IMR-90 (cell line): Measurements from ENCODE around the gene DYSF. TPM values are rescaled to one million over a fixed set of nuclear protein-coding genes. Genes with fewer than 3 reads are reported as not detected.

ENCODE experiments used
- ATAC-seq: fragments of 200-7000 bp; cut with Tn5 transposase; 2 replicates; pipeline ENCODE4 v1.9.1; 2020; ENCODE audit warnings: low read depth, mild to moderate bottlenecking, moderate library complexity
- BruUV-seq: library from RNA; stranded (reverse); fragments of 400-500 nt; replicated peaks from 2 replicates; lab custom pipeline; 2021; lab: Mats Ljungman, UMichigan
- CTCF ChIA-PET: fragments of 300-600 bp; formaldehyde crosslinking; extraction: SDS; loops from one replicate; lab custom pipeline; 2021; ENCODE audit warnings: antibody characterized with exemption; lab: Yijun Ruan, JAX
- POLR2A ChIA-PET: fragments of 300-600 bp; sonication (Branson Sonifier 250); formaldehyde crosslinking; loops from one replicate; lab custom pipeline; 2022; ENCODE audit warnings: antibody characterized with exemption; ENCODE audit not compliant: unreplicated experiment; lab: Charles Lee
- DNase-seq: peaks from one replicate; pipeline ENCODE4 v3.0.0; 2013
- H2AFZ ChIP-seq: replicated peaks from 2 replicates; pipeline ENCODE3; 2013; ENCODE audit warnings: low read length, mild to moderate bottlenecking; ENCODE audit not compliant: poor library complexity
- H2AK5ac ChIP-seq: 2 replicates; pipeline ENCODE4 v1.6.1; 2013; ENCODE audit warnings: low read depth, low read length, inconsistent platforms
- H2AK9ac ChIP-seq: replicated peaks from 2 replicates; pipeline ENCODE3; 2013; ENCODE audit warnings: mild to moderate bottlenecking, low read depth, low read length, moderate library complexity; ENCODE audit not compliant: poor library complexity
- H2BK120ac ChIP-seq: 2 replicates; pipeline ENCODE4 v1.6.1; 2013; ENCODE audit warnings: low read depth, low read length, inconsistent platforms
- H2BK15ac ChIP-seq: 3 replicates; pipeline ENCODE4 v1.6.1; 2013; ENCODE audit warnings: low read depth, low read length, inconsistent platforms
- H2BK20ac ChIP-seq: 2 replicates; pipeline ENCODE4 v1.6.1; 2013; ENCODE audit warnings: low read depth, mild to moderate bottlenecking, inconsistent platforms, low read length, moderate library complexity
- H2BK5ac ChIP-seq: 2 replicates; pipeline ENCODE4 v1.6.1; 2013; ENCODE audit warnings: mild to moderate bottlenecking, low read depth, low read length, inconsistent platforms; ENCODE audit not compliant: poor library complexity, severe bottlenecking
- H3K14ac ChIP-seq: replicated peaks from 2 replicates; pipeline ENCODE4 v1.6.1; 2013; ENCODE audit warnings: low read depth, low read length, inconsistent platforms
- H3K18ac ChIP-seq: 2 replicates; pipeline ENCODE4 v1.6.1; 2013; ENCODE audit warnings: low read depth, low read length, control low read depth
- H3K23ac ChIP-seq: 2 replicates; pipeline ENCODE4 v1.6.1; 2013; ENCODE audit warnings: low read depth, low read length, inconsistent platforms
- H3K27ac ChIP-seq: 2 replicates; pipeline ENCODE4 v1.5.1; 2013; ENCODE audit warnings: mild to moderate bottlenecking, control low read depth, low read length; ENCODE audit not compliant: insufficient read depth
- H3K27me3 ChIP-seq: 2 replicates; pipeline ENCODE4 v1.6.1; 2013; ENCODE audit warnings: low read length; ENCODE audit not compliant: control insufficient read depth, insufficient read depth
- H3K36me3 ChIP-seq: 2 replicates; pipeline ENCODE4 v1.6.1; 2013; ENCODE audit warnings: low read length, mixed read lengths; ENCODE audit not compliant: control insufficient read depth, insufficient read depth
- H3K4ac ChIP-seq: 2 replicates; pipeline ENCODE4 v1.6.1; 2013; ENCODE audit warnings: low read depth, low read length, inconsistent platforms
- H3K4me1 ChIP-seq: 2 replicates; pipeline ENCODE4 v1.6.1; 2013; ENCODE audit warnings: low read length, mixed read lengths; ENCODE audit not compliant: control insufficient read depth, insufficient read depth
- H3K4me2 ChIP-seq: 2 replicates; pipeline ENCODE4 v1.6.1; 2013; ENCODE audit warnings: low read depth, mild to moderate bottlenecking, control low read depth, low read length, moderate library complexity
- H3K4me3 ChIP-seq: 2 replicates; pipeline ENCODE4 v1.5.1; 2013; ENCODE audit warnings: low read depth, mild to moderate bottlenecking, control low read depth, low read length, moderate library complexity; ENCODE audit not compliant: insufficient read depth
- H3K56ac ChIP-seq: 2 replicates; pipeline ENCODE4 v1.6.1; 2013; ENCODE audit warnings: low read length, inconsistent platforms; ENCODE audit not compliant: insufficient read depth; ENCODE audit errors: extremely low read depth
- H3K79me1 ChIP-seq, 2 experiments: 2 replicates each; pipeline ENCODE4 v1.6.1; 2013; ENCODE audit warnings: low read length in 2 of 2, inconsistent platforms in 1 of 2, low read depth in 1 of 2
- H3K9ac ChIP-seq: 2 replicates; pipeline ENCODE4 v1.6.1; 2013; ENCODE audit warnings: low read depth, low read length, control low read depth
- H3K9me1 ChIP-seq: 2 replicates; pipeline ENCODE4 v1.6.1; 2013; ENCODE audit warnings: low read length, inconsistent platforms; ENCODE audit not compliant: insufficient read depth
- H3K9me3 ChIP-seq: 2 replicates; pipeline ENCODE4 v1.6.1; 2013; ENCODE audit warnings: low read length; ENCODE audit not compliant: control insufficient read depth, insufficient read depth
- H4K20me1 ChIP-seq: 2 replicates; pipeline ENCODE4 v1.6.1; 2013; ENCODE audit warnings: low read length, inconsistent platforms; ENCODE audit not compliant: insufficient read depth
- H4K5ac ChIP-seq: 2 replicates; pipeline ENCODE4 v1.6.1; 2013; ENCODE audit warnings: mild to moderate bottlenecking, low read depth, low read length, control low read depth
- H4K8ac ChIP-seq, 2 experiments: 2 replicates each; pipeline ENCODE4 v1.6.1; 2013; ENCODE audit warnings: low read depth in 2 of 2, low read length in 2 of 2, control low read depth in 1 of 2, inconsistent platforms in 1 of 2
- H4K91ac ChIP-seq: 2 replicates; pipeline ENCODE4 v1.6.1; 2013; ENCODE audit warnings: low read depth, low read length, inconsistent platforms; ENCODE audit not compliant: insufficient read depth
- BHLHE40 ChIP-seq: fragments of 150-350 bp; IDR thresholded peaks from 2 replicates; pipeline ENCODE4 v1.6.1; 2016; ENCODE audit warnings: mild to moderate bottlenecking, low read depth, low read length
- CEBPB ChIP-seq: IDR thresholded peaks from 2 replicates; pipeline ENCODE4 v1.6.1; 2012; ENCODE audit warnings: low read depth, low read length, improper control_type of control experiment
- CHD1 ChIP-seq: IDR thresholded peaks from 2 replicates; pipeline ENCODE4 v1.6.1; 2012; ENCODE audit warnings: low read depth, low read length, improper control_type of control experiment
- FOS ChIP-seq: fragments of 150-350 bp; IDR thresholded peaks from 2 replicates; pipeline ENCODE4 v1.6.1; 2016; ENCODE audit warnings: low read depth, low read length
- MAFK ChIP-seq: IDR thresholded peaks from 2 replicates; pipeline ENCODE4 v1.6.1; 2012; ENCODE audit warnings: low read depth, low read length, improper control_type of control experiment
- MAZ ChIP-seq: IDR thresholded peaks from 2 replicates; pipeline ENCODE4 v1.6.1; 2012; ENCODE audit warnings: low read depth, mild to moderate bottlenecking, low read length, improper control_type of control experiment, moderate library complexity, borderline replicate concordance
- MXI1 ChIP-seq: IDR thresholded peaks from 2 replicates; pipeline ENCODE4 v1.6.1; 2012; ENCODE audit warnings: low read depth, mild to moderate bottlenecking, low read length, moderate library complexity, borderline replicate concordance
- NFE2L2 ChIP-seq: fragments of 150-350 bp; IDR thresholded peaks from 2 replicates; pipeline ENCODE4 v1.6.1; 2016; ENCODE audit warnings: low read depth, mild to moderate bottlenecking, low read length
- POLR2A ChIP-seq: IDR thresholded peaks from 2 replicates; pipeline ENCODE4 v1.6.1; 2012; ENCODE audit warnings: mild to moderate bottlenecking, low read depth, low read length
- RAD21 ChIP-seq: IDR thresholded peaks from 2 replicates; pipeline ENCODE4 v1.6.1; 2012; ENCODE audit warnings: low read length, improper control_type of control experiment
- RCOR1 ChIP-seq: IDR thresholded peaks from 2 replicates; pipeline ENCODE4 v1.6.1; 2012; ENCODE audit warnings: mild to moderate bottlenecking, low read length, improper control_type of control experiment; ENCODE audit not compliant: insufficient replicate concordance
- RFX5 ChIP-seq: IDR thresholded peaks from 2 replicates; pipeline ENCODE4 v1.8.0; 2012; ENCODE audit warnings: low read depth, mild to moderate bottlenecking, low read length, moderate library complexity
- SMC3 ChIP-seq: fragments of 150-350 bp; IDR thresholded peaks from 2 replicates; pipeline ENCODE4 v1.6.1; 2016; ENCODE audit warnings: low read depth, mild to moderate bottlenecking, antibody characterized with exemption, low read length, moderate library complexity
- WGBS, 2 experiments: methylation state at CpG; one replicate each; pipeline versions ENCODE4 v1.1.5 to v1.1.7; 2013; ENCODE audit warnings: missing lambda C conversion rate in 2 of 2; ENCODE audit not compliant: insufficient read length in 1 of 2; ENCODE audit errors: extremely low coverage in 2 of 2; 5-methylcytosine and 5-hydroxymethylcytosine counted together
- dilution Hi-C: fragments of 300-500 bp; cut with HindIII; formaldehyde crosslinking; loops from one replicate; pipeline ENCODE4 v1.14.3; 2018; ENCODE audit warnings: low sequenced_read_pairs; ENCODE audit not compliant: unreplicated experiment
- in situ Hi-C: fragments of 300-500 bp; cut with MboI; formaldehyde crosslinking; loops from 3 replicates; pipeline ENCODE4 v1.14.3; 2019; ENCODE audit warnings: low sequenced_read_pairs, inconsistent platforms, mixed read lengths
- intact Hi-C: fragments of 100-400 bp; cut with micrococcal nuclease; formaldehyde crosslinking; loops from 2 replicates; pipeline ENCODE4 v1.10.0; 2022
- polyA plus RNA-seq, 3 experiments: library from polyadenylated mRNA; depleted of rRNA; stranded (reverse); fragments of >200 nt; gene quantifications; 2 replicates each; pipeline ENCODE4 v1.2.3, GENCODE V29; 2012; ENCODE audit warnings: low replicate concordance in 1 of 3
- total RNA-seq: library from RNA; depleted of rRNA; stranded (reverse); fragments of >200 nt; gene quantifications from 2 replicates; pipeline ENCODE4 v1.2.3, GENCODE V29; 2012
- TF ChIP-seq, protein P1 (sequence below): fragments of 150-350 bp; IDR thresholded peaks from 2 replicates; pipeline ENCODE4 v1.6.1; 2016; ENCODE audit warnings: low read depth, mild to moderate bottlenecking, low read length, moderate library complexity, borderline replicate concordance
- TF ChIP-seq, protein P2 (sequence below): conservative IDR thresholded peaks from 2 replicates; pipeline ENCODE4 v1.5.1; 2012; ENCODE audit warnings: mild to moderate bottlenecking, low read depth, low read length, improper control_type of control experiment

DYSF gene
- total and polyA plus RNA-seq, 2 of the 4 experiments (the other 2 are of a cell fraction) = 0.09 to 0.18 TPM

DNA sequence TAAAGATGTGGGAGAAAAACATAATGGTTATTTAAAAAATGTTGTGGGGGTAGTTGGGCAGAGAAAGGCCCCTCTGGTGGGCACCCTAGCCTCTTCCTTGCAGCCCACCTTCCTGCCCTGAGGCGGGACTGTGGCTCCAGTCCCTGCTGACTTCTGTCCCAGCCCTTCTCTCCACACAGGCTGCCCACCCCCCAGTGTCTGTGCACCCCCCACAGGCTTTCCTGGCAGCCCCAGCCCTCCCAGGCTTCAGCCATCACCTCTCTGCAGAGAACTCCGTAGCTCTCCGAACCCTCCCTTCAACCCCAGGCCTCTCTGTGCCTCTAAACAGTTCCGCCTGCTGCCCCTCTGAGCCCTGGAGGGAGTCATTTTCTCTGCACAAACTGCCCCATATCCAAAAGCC lies 75.4 kb downstream of the DYSF start:
- H3K36me3 ChIP-seq = no peaks in the 10 kb centered on the region

More for the DNA sequence above, 75.4 kb downstream of the DYSF start:
- Histone ChIP-seq H3K9me3 (no peaks in the 10 kb centered on the region), H2BK15ac (no peak overlapping the region), H4K91ac (no peak overlapping the region), H3K4me3 (no peak overlapping the region), H2AK5ac (no peak overlapping the region), H3K79me1 (no peaks in the 10 kb centered on the region), H3K9ac (no peak overlapping the region), H3K27ac (no peak overlapping the region), H3K18ac (no peak overlapping the region), H4K8ac (no peak overlapping the region), H4K5ac (no peak overlapping the region), H4K20me1 (no peaks in the 10 kb centered on the region), H3K4me1 (no peaks in the 10 kb centered on the region), H2AFZ (no peak overlapping the region), H2BK120ac (no peak overlapping the region), H3K23ac (no peak overlapping the region), H3K4me2 (no peak overlapping the region), H2BK20ac (no peak overlapping the region), H3K4ac (no peak overlapping the region), H3K56ac (no peak overlapping the region), H2BK5ac (no peak overlapping the region), H3K14ac (no peak overlapping the region), H3K9me1 (no peaks in the 10 kb centered on the region), H3K27me3 (peaks cover 31% of the 10 kb centered on the region), H2AK9ac (no peak overlapping the region)
- no CpG with 5 or more reads among the region's 4 CpGs for WGBS, 2 experiments
- dilution Hi-C loops = no loop called here
- TF ChIP-seq FOS (no peak), POLR2A (no peak), RFX5 (no peak), NFE2L2 (no peak), SMC3 (no peak), MAZ (no peak), RCOR1 (no peak), CEBPB (no peak), BHLHE40 (no peak), MAFK (no peak), CHD1 (no peak), MXI1 (no peak), RAD21 (no peak)
- TF ChIP-seq, protein P1, sequence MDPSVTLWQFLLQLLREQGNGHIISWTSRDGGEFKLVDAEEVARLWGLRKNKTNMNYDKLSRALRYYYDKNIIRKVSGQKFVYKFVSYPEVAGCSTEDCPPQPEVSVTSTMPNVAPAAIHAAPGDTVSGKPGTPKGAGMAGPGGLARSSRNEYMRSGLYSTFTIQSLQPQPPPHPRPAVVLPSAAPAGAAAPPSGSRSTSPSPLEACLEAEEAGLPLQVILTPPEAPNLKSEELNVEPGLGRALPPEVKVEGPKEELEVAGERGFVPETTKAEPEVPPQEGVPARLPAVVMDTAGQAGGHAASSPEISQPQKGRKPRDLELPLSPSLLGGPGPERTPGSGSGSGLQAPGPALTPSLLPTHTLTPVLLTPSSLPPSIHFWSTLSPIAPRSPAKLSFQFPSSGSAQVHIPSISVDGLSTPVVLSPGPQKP = no peak
- TF ChIP-seq, protein P2, sequence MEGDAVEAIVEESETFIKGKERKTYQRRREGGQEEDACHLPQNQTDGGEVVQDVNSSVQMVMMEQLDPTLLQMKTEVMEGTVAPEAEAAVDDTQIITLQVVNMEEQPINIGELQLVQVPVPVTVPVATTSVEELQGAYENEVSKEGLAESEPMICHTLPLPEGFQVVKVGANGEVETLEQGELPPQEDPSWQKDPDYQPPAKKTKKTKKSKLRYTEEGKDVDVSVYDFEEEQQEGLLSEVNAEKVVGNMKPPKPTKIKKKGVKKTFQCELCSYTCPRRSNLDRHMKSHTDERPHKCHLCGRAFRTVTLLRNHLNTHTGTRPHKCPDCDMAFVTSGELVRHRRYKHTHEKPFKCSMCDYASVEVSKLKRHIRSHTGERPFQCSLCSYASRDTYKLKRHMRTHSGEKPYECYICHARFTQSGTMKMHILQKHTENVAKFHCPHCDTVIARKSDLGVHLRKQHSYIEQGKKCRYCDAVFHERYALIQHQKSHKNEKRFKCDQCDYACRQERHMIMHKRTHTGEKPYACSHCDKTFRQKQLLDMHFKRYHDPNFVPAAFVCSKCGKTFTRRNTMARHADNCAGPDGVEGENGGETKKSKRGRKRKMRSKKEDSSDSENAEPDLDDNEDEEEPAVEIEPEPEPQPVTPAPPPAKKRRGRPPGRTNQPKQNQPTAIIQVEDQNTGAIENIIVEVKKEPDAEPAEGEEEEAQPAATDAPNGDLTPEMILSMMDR = no peak
- intact Hi-C loops = no loop called here
- in situ Hi-C loops = loop anchor here (25.0 kb wide), 3 partner anchors 1059 to 1359 kb away; partner anchors contain the start of gene SPR
- ChIA-PET POLR2A (no interaction called here), CTCF (no interaction called here)
- ATAC-seq = no peak
- no TSS peak for BruUV-seq
- DNase-seq = no peak
